ENCODE measurements around the gene JMJD1C.

JMJD1C gene

GRCh38 chr10:63197344-63198092, 268.3 kb downstream of the JMJD1C start:
- Histone ChIP-seq H4K20me1 (0 out of 2 replicates have a peak, but pooled peaks cover 4% of the 10 kb centered on the region), H3K4me1 (no peaks in the 10 kb centered on the region), H3K9ac (no peak overlapping the region), H3K27ac (no peak overlapping the region), H3K27me3 (no peaks in the 10 kb centered on the region), H3K36me3 (peaks cover 87% of the 10 kb centered on the region), H3K9me3 (no peaks in the 10 kb centered on the region), H3K4me2 (no peak overlapping the region), H3K4me3 (no peak overlapping the region)
- TF ChIP-seq Cebpa-rat (IDR thresholded peaks at IDR 0.05), result no peak

GRCh38 chr10:63192826-63193225, 273.0 kb downstream of the JMJD1C start:
- H3K36me3 ChIP-seq, result peaks cover 99% of the 10 kb centered on the region
- no peaks in the 10 kb centered on the region for H3K27me3 ChIP-seq

DNA sequence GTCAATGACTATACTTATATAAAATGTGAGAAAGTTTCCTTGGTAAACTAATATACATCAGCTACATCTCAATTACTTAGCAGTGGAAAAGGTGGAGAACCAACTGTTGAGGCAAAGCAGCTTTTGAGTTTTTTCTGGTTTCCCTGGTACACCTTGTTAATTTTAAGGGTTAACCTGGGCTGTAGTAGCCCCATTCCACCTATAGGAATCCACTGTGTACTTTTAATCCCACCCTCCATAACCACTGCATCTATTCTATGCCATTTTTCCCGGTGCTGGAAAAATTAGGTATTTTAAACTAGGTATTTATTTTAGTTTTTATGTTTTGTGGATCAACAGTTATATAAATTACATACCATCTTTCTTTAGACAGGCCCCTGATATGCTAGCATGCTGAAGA, 290.2 kb downstream of the JMJD1C start:
- Histone ChIP-seq H3K9me3 (no peaks in the 10 kb centered on the region), H3K4me1 (peaks cover 10% of the 10 kb centered on the region; the same call in 1 of the 2 replicates), H3K36me3 (peaks cover 90% of the 10 kb centered on the region), H3K27ac (no peak overlapping the region), H3K9ac (no peak overlapping the region), H3K27me3 (no peaks in the 10 kb centered on the region), H3K4me3 (no peak overlapping the region), H4K20me1 (no peaks in the 10 kb centered on the region; the same call in 1 of the 2 replicates), H3K4me2 (no peak overlapping the region)
- TF ChIP-seq Cebpa-rat (IDR thresholded peaks at IDR 0.05), result no peak

More at GRCh38 chr10:63192826-63193225, 273.0 kb downstream of the JMJD1C start:
- no peaks in the 10 kb centered on the region for H3K9me3 ChIP-seq
- H3K4me3 ChIP-seq, result no peak overlapping the region
- H3K27ac ChIP-seq, result no peak overlapping the region
- no peak overlapping the region for H3K9ac ChIP-seq
- no peaks in the 10 kb centered on the region for H3K4me1 ChIP-seq
- H3K4me2 ChIP-seq, result no peak overlapping the region
- no peaks in the 10 kb centered on the region for H4K20me1 ChIP-seq
- no peak for TF ChIP-seq Cebpa-rat (IDR thresholded peaks at IDR 0.05)

DNA sequence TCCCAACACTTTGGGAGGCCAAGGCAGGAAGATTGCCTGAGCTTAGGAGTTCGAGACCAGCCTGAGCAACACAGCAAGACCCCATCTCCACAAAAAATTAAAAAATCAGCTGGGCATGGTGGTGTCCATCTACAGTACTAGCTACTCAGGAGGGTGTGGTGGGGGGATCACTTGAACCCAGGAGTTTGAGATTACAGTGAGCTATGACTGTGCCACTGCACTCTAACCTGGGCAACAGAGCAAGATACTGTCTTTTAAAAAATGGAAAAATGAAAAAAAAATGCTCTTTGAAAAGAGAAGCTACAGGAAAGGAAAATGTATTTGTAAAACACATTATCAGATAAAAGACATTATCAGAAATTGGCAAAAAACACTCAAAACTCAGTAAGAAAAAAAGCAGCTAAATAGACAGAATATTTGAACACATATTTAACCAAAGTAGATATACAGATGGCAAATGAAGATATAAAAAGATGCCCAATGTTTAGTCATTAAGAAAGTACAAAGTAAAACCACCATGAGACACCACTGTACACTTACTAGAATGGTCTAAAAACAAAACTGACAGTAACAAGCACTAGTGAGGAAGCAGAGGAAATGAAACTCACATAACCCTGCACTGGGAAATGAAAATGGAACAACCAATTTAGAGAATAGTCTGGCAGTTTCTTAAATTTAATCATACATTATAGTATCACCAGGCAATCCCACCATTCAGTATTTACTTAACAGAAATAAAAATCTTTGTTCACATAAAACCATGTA, 292.1 kb downstream of the JMJD1C start:
- no peak overlapping the region for H3K4me3 ChIP-seq
- no peaks in the 10 kb centered on the region for H3K9me3 ChIP-seq
- H4K20me1 ChIP-seq, result peaks cover 5% of the 10 kb centered on the region; the same call in 1 of the 2 replicates
- no peaks in the 10 kb centered on the region for H3K27me3 ChIP-seq
- peaks cover 10% of the 10 kb centered on the region; the same call in 1 of the 2 replicates for H3K4me1 ChIP-seq
- peaks cover 88% of the 10 kb centered on the region for H3K36me3 ChIP-seq
- H3K4me2 ChIP-seq, result no peak overlapping the region
- H3K27ac ChIP-seq, result no peak overlapping the region
- H3K9ac ChIP-seq, result no peak overlapping the region
- no peak for TF ChIP-seq Cebpa-rat (IDR thresholded peaks at IDR 0.05)

GRCh38 chr10:63171926-63172325, 293.9 kb downstream of the JMJD1C start:
- TF ChIP-seq Cebpa-rat (IDR thresholded peaks at IDR 0.05), result no peak
- Histone ChIP-seq H3K9me3 (no peaks in the 10 kb centered on the region), H3K27ac (no peak overlapping the region), H4K20me1 (peaks cover 5% of the 10 kb centered on the region; the same call in 1 of the 2 replicates), H3K4me2 (no peak overlapping the region), H3K36me3 (peaks cover 71% of the 10 kb centered on the region), H3K9ac (no peak overlapping the region), H3K27me3 (no peaks in the 10 kb centered on the region), H3K4me1 (peaks cover 10% of the 10 kb centered on the region; the same call in 1 of the 2 replicates), H3K4me3 (no peak overlapping the region)

DNA sequence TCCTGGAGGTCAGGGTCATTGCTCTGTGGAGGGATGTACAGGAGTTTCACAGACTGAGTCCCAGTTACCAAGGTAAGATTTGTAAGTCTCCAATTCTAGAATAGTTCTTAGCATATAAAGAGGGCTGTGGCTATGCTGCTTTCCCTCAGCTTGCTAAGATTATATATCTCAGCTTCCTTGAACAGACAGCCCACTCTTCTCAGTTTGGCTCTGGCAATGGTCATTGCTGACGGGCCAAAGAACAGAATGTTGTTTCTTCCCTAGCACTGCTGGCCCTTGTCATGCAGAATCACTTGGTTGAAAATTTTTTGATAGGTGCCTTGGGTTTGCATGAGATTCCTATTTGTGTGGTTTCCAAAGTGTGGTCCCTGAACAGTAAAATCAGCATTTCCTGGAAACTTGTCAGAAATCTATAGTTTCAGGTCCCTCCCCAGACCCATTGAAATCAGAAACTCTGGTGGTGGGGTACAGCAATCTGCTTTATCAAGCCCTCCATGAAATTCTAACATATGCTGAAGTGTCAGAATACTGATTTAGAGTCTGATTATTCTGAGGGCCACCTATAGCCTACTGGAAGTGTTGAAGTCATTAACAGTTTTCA, 294.4 kb downstream of the JMJD1C start:
- H3K27me3 ChIP-seq, result no peaks in the 10 kb centered on the region
- H3K4me3 ChIP-seq, result no peak overlapping the region
- peaks cover 69% of the 10 kb centered on the region for H3K36me3 ChIP-seq

GRCh38 chr10:63169624-63170023, 296.2 kb downstream of the JMJD1C start:
- Histone ChIP-seq H3K4me3 (no peak overlapping the region), H3K9me3 (no peaks in the 10 kb centered on the region), H3K9ac (no peak overlapping the region), H3K36me3 (peaks cover 74% of the 10 kb centered on the region), H3K4me1 (peaks cover 9% of the 10 kb centered on the region; the same call in 1 of the 2 replicates), H3K27ac (no peak overlapping the region), H4K20me1 (peaks cover 14% of the 10 kb centered on the region; the same call in 1 of the 2 replicates), H3K4me2 (no peak overlapping the region), H3K27me3 (no peaks in the 10 kb centered on the region)
- no peak for TF ChIP-seq Cebpa-rat (IDR thresholded peaks at IDR 0.05)

More for the DNA sequence above, 294.4 kb downstream of the JMJD1C start:
- Histone ChIP-seq H4K20me1 (peaks cover 10% of the 10 kb centered on the region; the same call in 1 of the 2 replicates), H3K4me1 (peaks cover 10% of the 10 kb centered on the region; the same call in 1 of the 2 replicates), H3K9ac (no peak overlapping the region), H3K9me3 (no peaks in the 10 kb centered on the region), H3K4me2 (no peak overlapping the region), H3K27ac (no peak overlapping the region)
- TF ChIP-seq Cebpa-rat (IDR thresholded peaks at IDR 0.05), result no peak

- peaks cover 76% of the 10 kb centered on the region for H3K36me3 ChIP-seq
- H4K20me1 ChIP-seq, result peaks cover 14% of the 10 kb centered on the region; the same call in 1 of the 2 replicates
- H3K4me2 ChIP-seq, result no peak overlapping the region
- H3K9ac ChIP-seq, result no peak overlapping the region
- no peak for TF ChIP-seq Cebpa-rat (IDR thresholded peaks at IDR 0.05)
- no peaks in the 10 kb centered on the region for H3K9me3 ChIP-seq
- peaks cover 2% of the 10 kb centered on the region; the same call in 1 of the 2 replicates for H3K4me1 ChIP-seq
- no peak overlapping the region for H3K27ac ChIP-seq
- H3K27me3 ChIP-seq, result no peaks in the 10 kb centered on the region
- no peak overlapping the region for H3K4me3 ChIP-seq
Observed at GRCh38 chr10:63168821-63169462, 296.8 kb downstream of the JMJD1C start.

- peaks cover 5% of the 10 kb centered on the region; the same call in 1 of the 2 replicates for H3K4me1 ChIP-seq
- H3K27me3 ChIP-seq, result no peaks in the 10 kb centered on the region
- no peak overlapping the region for H3K4me3 ChIP-seq
- peaks cover 65% of the 10 kb centered on the region for H3K36me3 ChIP-seq
- TF ChIP-seq Cebpa-rat (IDR thresholded peaks at IDR 0.05), result no peak
- no peaks in the 10 kb centered on the region for H3K9me3 ChIP-seq
- peaks cover 14% of the 10 kb centered on the region; the same call in 1 of the 2 replicates for H4K20me1 ChIP-seq
- H3K9ac ChIP-seq, result no peak overlapping the region
- H3K27ac ChIP-seq, result no peak overlapping the region
- H3K4me2 ChIP-seq, result no peak overlapping the region
Observed at GRCh38 chr10:63166742-63167258, 299.0 kb downstream of the JMJD1C start.
